HFF-Myc (cell line): ENCODE measurements around the gene FIGNL1.

Experiments
- DNase-seq: peaks from one replicate; pipeline ENCODE4 v3.0.0-alpha.2; 2011; ENCODE audit warnings: low read depth; ENCODE audit errors: extremely low read depth
- H3K4me3 ChIP-seq: replicated peaks from 2 replicates; pipeline ENCODE4 v1.5.1; 2011; ENCODE audit warnings: low read depth, mild to moderate bottlenecking, control low read depth, low read length
- CTCF ChIP-seq: IDR thresholded peaks from 2 replicates; pipeline ENCODE4 v1.5.1; 2012; ENCODE audit warnings: mild to moderate bottlenecking, low read depth, low read length, control low read depth; ENCODE audit errors: missing control alignments

FIGNL1 gene

GRCh38 chr7:50492770-50493519 is 42.8 kb upstream of the FIGNL1 start:
- no peak overlapping the region for H3K4me3 ChIP-seq
- no peak for TF ChIP-seq CTCF
- no peak for DNase-seq

- no peak overlapping the region for H3K4me3 ChIP-seq
- DNase-seq, result no peak
- TF ChIP-seq CTCF, result no peak
Observed at GRCh38 chr7:50491943-50492342, 41.8 kb upstream of the FIGNL1 start.

- no peak overlapping the region for H3K4me3 ChIP-seq
- TF ChIP-seq CTCF, result no peak
Observed at GRCh38 chr7:50491209-50491608, 41.1 kb upstream of the FIGNL1 start.

DNA sequence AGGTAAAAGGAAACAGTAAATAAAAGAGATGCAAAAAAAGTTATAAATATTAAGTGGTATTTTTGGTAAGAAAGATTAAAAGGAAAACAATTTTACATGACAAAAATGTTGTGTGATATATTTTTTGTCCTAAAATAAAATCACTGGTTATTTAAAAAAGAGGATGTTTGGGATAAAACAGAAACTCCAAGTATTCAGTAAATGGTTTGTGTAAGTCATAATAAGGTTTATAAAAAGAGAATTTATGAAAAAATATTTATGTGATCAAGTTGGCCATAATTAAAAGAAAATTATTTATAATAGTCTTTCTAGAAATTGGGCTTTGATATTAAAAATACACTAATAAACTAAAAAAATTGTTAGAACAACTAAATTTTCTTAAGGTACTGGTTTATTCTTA is 38.2 kb upstream of the FIGNL1 start:
- H3K4me3 ChIP-seq, result no peak overlapping the region
- TF ChIP-seq CTCF, result no peak
- DNase-seq, result no peak

More at GRCh38 chr7:50491209-50491608, 41.1 kb upstream of the FIGNL1 start:
- no peak for DNase-seq

DNA sequence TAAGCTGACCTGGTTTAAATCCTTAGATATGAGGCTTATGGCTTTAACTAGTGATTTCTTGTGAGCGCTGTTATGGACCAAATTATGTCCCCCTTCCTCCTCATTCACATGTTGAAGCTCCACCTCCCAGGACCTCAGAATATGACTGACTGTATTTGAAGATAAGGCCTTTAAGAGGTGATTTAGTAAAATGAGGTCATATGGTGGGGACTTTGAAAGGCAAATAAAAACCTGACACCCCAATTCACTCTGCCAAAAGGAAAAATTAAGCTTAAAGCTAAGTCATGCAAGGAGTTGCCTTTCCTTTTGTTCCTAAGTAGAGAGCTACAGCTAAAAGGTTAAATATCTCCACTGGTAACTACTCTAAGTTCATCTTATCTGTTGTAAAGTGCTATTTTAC is 36.4 kb upstream of the FIGNL1 start:
- no peak for DNase-seq
- no peak for TF ChIP-seq CTCF
- no peak overlapping the region for H3K4me3 ChIP-seq

DNA sequence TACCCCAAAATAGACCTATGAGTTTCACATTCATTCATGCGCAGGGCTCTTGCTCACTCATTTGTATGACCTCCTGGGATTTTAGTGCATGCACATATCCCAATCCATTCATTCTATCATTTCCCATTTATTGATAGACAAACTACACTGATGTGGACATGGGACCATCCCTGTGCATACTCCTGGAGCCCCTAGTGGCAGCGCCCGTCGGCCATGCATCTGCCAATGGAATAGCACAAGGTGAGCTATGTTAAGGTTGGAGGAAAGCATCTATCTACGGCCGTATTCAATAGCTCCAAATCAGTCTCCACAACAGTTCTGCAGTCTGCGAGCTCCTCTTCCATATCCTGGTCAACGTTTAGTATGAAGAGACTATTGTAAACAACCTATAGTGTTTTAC is 31.7 kb upstream of the FIGNL1 start:
- no peak overlapping the region for H3K4me3 ChIP-seq
- TF ChIP-seq CTCF, result no peak
- no peak for DNase-seq

GRCh38 chr7:50480797-50481196 is 30.6 kb upstream of the FIGNL1 start:
- H3K4me3 ChIP-seq, result no peak overlapping the region
- TF ChIP-seq CTCF, result no peak
- DNase-seq, result no peak
